ENCODE measurements around the gene ADAM12. TPM values are rescaled to one million over a fixed set of nuclear protein-coding genes. Genes with fewer than 3 reads are reported as not detected.
"Not testable (repeated sequence)": the region's sequence is repeated elsewhere in the genome, so short reads cannot be mapped to it uniquely, and the experiment has no call there.

The ADAM12 gene
- total RNA-seq, 1 donor from 2014 or later = 100 TPM

- Mint-ChIP-seq H3K4me1 (ENCODE audit: low read depth, unreplicated experiment) (peaks cover 37% of the 10 kb centered on the region), H3K36me3 (ENCODE audit: low read depth, unreplicated experiment) (peaks cover 22% of the 10 kb centered on the region), H3K27me3 (ENCODE audit: low read depth, unreplicated experiment) (no peaks in the 10 kb centered on the region), H3K27ac (ENCODE audit: unreplicated experiment) (peak overlapping the region; percentile 70), H3K4me3 (ENCODE audit: unreplicated experiment) (no peak overlapping the region), H3K9me3 (ENCODE audit: unreplicated experiment) (peaks cover 18% of the 10 kb centered on the region)
- H4K20me1 ChIP-seq (ENCODE audit: insufficient read depth, low read length) = peaks cover 9% of the 10 kb centered on the region
- peaks cover 5% of the 10 kb centered on the region for H3K36me3 ChIP-seq (ENCODE audit: insufficient read depth, low read length)
- no peak overlapping the region for H3K4me2 ChIP-seq (ENCODE audit: low read length)
- no peak overlapping the region for H3K9ac ChIP-seq (ENCODE audit: low read length)
- H3K27ac ChIP-seq (ENCODE audit: low read depth, low read length) = no peak overlapping the region
- no peaks in the 10 kb centered on the region for H3K27me3 ChIP-seq (ENCODE audit: insufficient read depth, low read length)
- peak; percentile 64 for FAIRE-seq
- TF ChIP-seq EZH2 (IDR thresholded peaks at IDR 0.05; ENCODE audit: insufficient read depth, low read length) = no peak
- TF ChIP-seq, protein P1, sequence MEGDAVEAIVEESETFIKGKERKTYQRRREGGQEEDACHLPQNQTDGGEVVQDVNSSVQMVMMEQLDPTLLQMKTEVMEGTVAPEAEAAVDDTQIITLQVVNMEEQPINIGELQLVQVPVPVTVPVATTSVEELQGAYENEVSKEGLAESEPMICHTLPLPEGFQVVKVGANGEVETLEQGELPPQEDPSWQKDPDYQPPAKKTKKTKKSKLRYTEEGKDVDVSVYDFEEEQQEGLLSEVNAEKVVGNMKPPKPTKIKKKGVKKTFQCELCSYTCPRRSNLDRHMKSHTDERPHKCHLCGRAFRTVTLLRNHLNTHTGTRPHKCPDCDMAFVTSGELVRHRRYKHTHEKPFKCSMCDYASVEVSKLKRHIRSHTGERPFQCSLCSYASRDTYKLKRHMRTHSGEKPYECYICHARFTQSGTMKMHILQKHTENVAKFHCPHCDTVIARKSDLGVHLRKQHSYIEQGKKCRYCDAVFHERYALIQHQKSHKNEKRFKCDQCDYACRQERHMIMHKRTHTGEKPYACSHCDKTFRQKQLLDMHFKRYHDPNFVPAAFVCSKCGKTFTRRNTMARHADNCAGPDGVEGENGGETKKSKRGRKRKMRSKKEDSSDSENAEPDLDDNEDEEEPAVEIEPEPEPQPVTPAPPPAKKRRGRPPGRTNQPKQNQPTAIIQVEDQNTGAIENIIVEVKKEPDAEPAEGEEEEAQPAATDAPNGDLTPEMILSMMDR (IDR thresholded peaks at IDR 0.05; ENCODE audit: insufficient read depth, low read depth, low read length) = no peak
- no peak overlapping the region for H2AFZ ChIP-seq (ENCODE audit: low read depth, low read length)
- H3K4me3 ChIP-seq (ENCODE audit: insufficient read depth, low read depth, low read length) = no peak overlapping the region
- H3K79me2 ChIP-seq (ENCODE audit: insufficient read depth, low read length) = peaks cover 99% of the 10 kb centered on the region
- H3K9me3 ChIP-seq (ENCODE audit: insufficient read depth, low read depth, low read length) = no peaks in the 10 kb centered on the region
- H3K4me1 ChIP-seq (ENCODE audit: insufficient read depth, low read length) = peaks cover 26% of the 10 kb centered on the region
- DNase-seq (ENCODE audit: low read depth) = no peak
These were observed 7.8 kb downstream of the ADAM12 start for GRCh38 chr10:126380352-126381076.

GRCh38 chr10:126379166-126379565 lies 9.1 kb downstream of the ADAM12 start:
- H3K4me3 Mint-ChIP-seq (ENCODE audit: unreplicated experiment) = not testable (repeated sequence)
- peaks cover 20% of the 10 kb centered on the region for H3K9me3 Mint-ChIP-seq (ENCODE audit: unreplicated experiment)
- H3K4me1 Mint-ChIP-seq (ENCODE audit: low read depth, unreplicated experiment) = peaks cover 24% of the 10 kb centered on the region

GRCh38 chr10:126376956-126377355 lies 11.3 kb downstream of the ADAM12 start:
- peaks cover 100% of the 10 kb centered on the region for H3K79me2 ChIP-seq (ENCODE audit: insufficient read depth, low read length)
- H3K27ac Mint-ChIP-seq (ENCODE audit: unreplicated experiment) = peak overlapping the region; percentile 75
- peak; percentile 72 for DNase-seq (ENCODE audit: low read depth)

More at GRCh38 chr10:126379166-126379565, 9.1 kb downstream of the ADAM12 start:
- H3K4me2 ChIP-seq (ENCODE audit: low read length); H4K20me1 ChIP-seq (ENCODE audit: insufficient read depth, low read length); H3K9ac ChIP-seq (ENCODE audit: low read length); H2AFZ ChIP-seq (ENCODE audit: low read depth, low read length); DNase-seq (ENCODE audit: low read depth); FAIRE-seq; H3K27me3 ChIP-seq (ENCODE audit: insufficient read depth, low read length); H3K9me3 ChIP-seq (ENCODE audit: insufficient read depth, low read depth, low read length); H3K27ac Mint-ChIP-seq (ENCODE audit: unreplicated experiment); H3K27ac ChIP-seq (ENCODE audit: low read depth, low read length); H3K4me3 ChIP-seq (ENCODE audit: insufficient read depth, low read depth, low read length); H3K27me3 Mint-ChIP-seq (ENCODE audit: low read depth, unreplicated experiment): not testable (repeated sequence)
- H3K36me3 Mint-ChIP-seq (ENCODE audit: low read depth, unreplicated experiment) = peaks cover 24% of the 10 kb centered on the region
- H3K4me1 ChIP-seq (ENCODE audit: insufficient read depth, low read length) = peaks cover 15% of the 10 kb centered on the region
- peaks cover 11% of the 10 kb centered on the region for H3K36me3 ChIP-seq (ENCODE audit: insufficient read depth, low read length)
- H3K79me2 ChIP-seq (ENCODE audit: insufficient read depth, low read length) = peaks cover 100% of the 10 kb centered on the region

More at GRCh38 chr10:126376956-126377355, 11.3 kb downstream of the ADAM12 start:
- peak; percentile 34 for FAIRE-seq
- Histone ChIP-seq H3K36me3 (ENCODE audit: insufficient read depth, low read length) (peaks cover 11% of the 10 kb centered on the region), H2AFZ (ENCODE audit: low read depth, low read length) (no peak overlapping the region), H3K4me2 (ENCODE audit: low read length) (peak overlapping the region; percentile 33), H3K4me1 (ENCODE audit: insufficient read depth, low read length) (peaks cover 16% of the 10 kb centered on the region), H3K9ac (ENCODE audit: low read length) (peak overlapping the region; percentile 26), H3K4me3 (ENCODE audit: insufficient read depth, low read depth, low read length) (no peak overlapping the region), H3K9me3 (ENCODE audit: insufficient read depth, low read depth, low read length) (no peaks in the 10 kb centered on the region), H3K27ac (ENCODE audit: low read depth, low read length) (peak overlapping the region; percentile 39), H3K27me3 (ENCODE audit: insufficient read depth, low read length) (no peaks in the 10 kb centered on the region), H4K20me1 (ENCODE audit: insufficient read depth, low read length) (peaks cover 31% of the 10 kb centered on the region)
- H3K27me3 Mint-ChIP-seq (ENCODE audit: low read depth, unreplicated experiment) = no peaks in the 10 kb centered on the region
- TF ChIP-seq, protein P1 (IDR thresholded peaks at IDR 0.05; ENCODE audit: insufficient read depth, low read depth, low read length) = no peak
- TF ChIP-seq EZH2 (IDR thresholded peaks at IDR 0.05; ENCODE audit: insufficient read depth, low read length) = no peak
- H3K36me3 Mint-ChIP-seq (ENCODE audit: low read depth, unreplicated experiment) = peaks cover 20% of the 10 kb centered on the region
- peaks cover 33% of the 10 kb centered on the region for H3K4me1 Mint-ChIP-seq (ENCODE audit: low read depth, unreplicated experiment)
- no peak overlapping the region for H3K4me3 Mint-ChIP-seq (ENCODE audit: unreplicated experiment)
- peaks cover 20% of the 10 kb centered on the region for H3K9me3 Mint-ChIP-seq (ENCODE audit: unreplicated experiment)

Measured in astrocyte (in vitro differentiated cells and primary cell).